ENCODE measurements around the gene ESRRA.

ESRRA gene

GRCh38 chr11:64364435-64364834 lies 59.1 kb downstream of the ESRRA start:
- in situ Hi-C loops (cut with HindIII; ENCODE audit: low sequenced_read_pairs): no loop called here

GRCh38 chr11:64364911-64365310 lies 59.6 kb downstream of the ESRRA start:
- in situ Hi-C loops (cut with HindIII; ENCODE audit: low sequenced_read_pairs): no loop called here

Data from DLD1 (cell line).